Transverse colon (tissue), 4 donors: ENCODE data around the gene PHF21B.

ENCODE experiments used
- EP300 ChIP-seq: sonication (generic); formaldehyde crosslinking; IDR thresholded peaks from one replicate; pipeline ENCODE4 v1.6.1; 2017; ENCODE audit warnings: antibody characterized with exemption, low read depth
- POLR2A ChIP-seq: fragments of 450-650 bp; IDR thresholded peaks from one replicate; pipeline ENCODE4 v1.6.1; 2016; ENCODE audit warnings: antibody characterized with exemption, mild to moderate bottlenecking, moderate library complexity
- POLR2AphosphoS5 ChIP-seq, 3 donors: sonication (generic); formaldehyde crosslinking; IDR thresholded peaks; one replicate each; pipeline ENCODE4 v1.6.1; 2016; ENCODE audit warnings: antibody characterized with exemption in 3 of 3
- TF ChIP-seq, protein P1 (sequence below), 5 experiments: fragments of 200-600 bp in 3 of 5; fragments of 450-650 bp in 2 of 5; sonication (generic) in 3 of 5; IDR thresholded peaks; 1 replicate in 2 of 5; 2 replicates in 3 of 5; pipeline ENCODE4 v1.5.1; 2016 to 2017; ENCODE audit warnings: antibody characterized with exemption in 5 of 5, inconsistent platforms in 3 of 5, mild to moderate bottlenecking in 2 of 5, moderate library complexity in 1 of 5

DNA sequence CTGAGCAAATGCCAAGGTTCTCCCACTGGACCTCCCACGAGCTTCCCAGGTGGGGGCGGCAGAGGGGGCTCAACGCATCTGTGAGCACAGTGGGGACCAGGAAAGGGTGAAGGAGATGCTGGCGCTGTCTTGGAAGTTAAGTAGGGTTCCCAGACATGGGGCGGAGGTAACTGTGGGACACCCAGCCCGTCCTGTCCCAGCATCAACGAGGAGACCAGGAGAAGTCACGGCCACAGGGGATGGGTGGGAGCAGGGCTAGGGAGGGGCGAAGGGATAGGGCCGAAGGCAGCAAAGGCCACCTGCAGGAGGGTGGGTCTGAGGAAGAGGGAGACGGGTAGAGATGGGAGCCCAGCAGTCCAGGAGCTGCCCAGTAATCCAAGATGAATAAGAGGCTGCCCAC, 70.4 kb downstream of the PHF21B start:
- TF ChIP-seq, protein P1, sequence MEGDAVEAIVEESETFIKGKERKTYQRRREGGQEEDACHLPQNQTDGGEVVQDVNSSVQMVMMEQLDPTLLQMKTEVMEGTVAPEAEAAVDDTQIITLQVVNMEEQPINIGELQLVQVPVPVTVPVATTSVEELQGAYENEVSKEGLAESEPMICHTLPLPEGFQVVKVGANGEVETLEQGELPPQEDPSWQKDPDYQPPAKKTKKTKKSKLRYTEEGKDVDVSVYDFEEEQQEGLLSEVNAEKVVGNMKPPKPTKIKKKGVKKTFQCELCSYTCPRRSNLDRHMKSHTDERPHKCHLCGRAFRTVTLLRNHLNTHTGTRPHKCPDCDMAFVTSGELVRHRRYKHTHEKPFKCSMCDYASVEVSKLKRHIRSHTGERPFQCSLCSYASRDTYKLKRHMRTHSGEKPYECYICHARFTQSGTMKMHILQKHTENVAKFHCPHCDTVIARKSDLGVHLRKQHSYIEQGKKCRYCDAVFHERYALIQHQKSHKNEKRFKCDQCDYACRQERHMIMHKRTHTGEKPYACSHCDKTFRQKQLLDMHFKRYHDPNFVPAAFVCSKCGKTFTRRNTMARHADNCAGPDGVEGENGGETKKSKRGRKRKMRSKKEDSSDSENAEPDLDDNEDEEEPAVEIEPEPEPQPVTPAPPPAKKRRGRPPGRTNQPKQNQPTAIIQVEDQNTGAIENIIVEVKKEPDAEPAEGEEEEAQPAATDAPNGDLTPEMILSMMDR (IDR thresholded peaks at IDR 0.05), result no peak
- TF ChIP-seq EP300 (no peak), POLR2AphosphoS5 (IDR thresholded peaks at IDR 0.05) (no peak), POLR2A (no peak)
